Measurements from ENCODE around the gene PHF2. TPM values are rescaled to one million over a fixed set of nuclear protein-coding genes. Genes with fewer than 3 reads are reported as not detected.
A peak's percentile ranks its signal among the peaks of the same experiment; 100 is the strongest.

The PHF2 gene
- total RNA-seq, 1 experiment from 2014 or later = 17.4 TPM

GRCh38 chr9:93577078-93577974 lies 942 bp downstream of the PHF2 start:
- Histone ChIP-seq H3K18ac (ENCODE audit: insufficient read length, low read depth, low read length) (no peak overlapping the region), H2BK12ac (ENCODE audit: insufficient read length, low read depth, low read length) (no peak overlapping the region), H4K8ac (replicated peaks; ENCODE audit: insufficient read length, low read depth, low read length) (no peak overlapping the region), H4K91ac (ENCODE audit: insufficient read length, low read depth, low read length) (no peak overlapping the region), H3K56ac (ENCODE audit: insufficient read length, low read depth, low read length) (no peak overlapping the region), H2BK20ac (ENCODE audit: low read depth, low read length, poor library complexity, severe bottlenecking) (no peak overlapping the region), H3K23ac (ENCODE audit: insufficient read length, low read depth, low read length) (no peak overlapping the region), H2BK15ac (ENCODE audit: low read depth, low read length) (no peak overlapping the region), H4K5ac (ENCODE audit: insufficient read length, low read depth, low read length) (no peak overlapping the region), H3K14ac (ENCODE audit: insufficient read depth, low read length) (0 out of 2 replicates have a peak overlapping the region, but pooled peaks have one; percentile 22), H3K9me3 (ENCODE audit: control insufficient read depth, low read depth, low read length) (no peaks in the 10 kb centered on the region), H3K27me3 (ENCODE audit: insufficient read depth, low read length) (peaks cover 2% of the 10 kb centered on the region; the same call in 1 of the 2 replicates), H3K4ac (ENCODE audit: low read depth, low read length) (no peak overlapping the region), H3T11ph (ENCODE audit: low read length) (no peak overlapping the region), H2AK5ac (ENCODE audit: insufficient read length, low read length) (no peak overlapping the region), H3K4me1 (ENCODE audit: insufficient read depth, low read length) (peaks cover 10% of the 10 kb centered on the region; the same call in 1 of the 2 replicates), H3K79me2 (ENCODE audit: insufficient read depth, low read length) (peaks cover 2% of the 10 kb centered on the region; the same call in 1 of the 2 replicates), H4K20me1 (ENCODE audit: control insufficient read depth, insufficient read depth, insufficient read length) (no peaks in the 10 kb centered on the region), H3K4me2 (ENCODE audit: insufficient read depth, insufficient read length, low read length) (peak overlapping the region; percentile 65), H3K79me1 (ENCODE audit: insufficient read depth, low read depth, low read length, poor library complexity, severe bottlenecking) (no peaks in the 10 kb centered on the region), H3K9ac (ENCODE audit: extremely low read depth, insufficient read length, low read length) (no peak overlapping the region), H3K27ac (ENCODE audit: insufficient read length, low read depth, low read length) (no peak overlapping the region), H2BK120ac (ENCODE audit: low read depth, low read length, poor library complexity, severe bottlenecking) (no peak overlapping the region), H3K23me2 (ENCODE audit: insufficient read length, low read depth, low read length, poor library complexity, severe bottlenecking) (peaks cover 15% of the 10 kb centered on the region), H2AFZ (ENCODE audit: low read length) (no peak overlapping the region), H2BK5ac (ENCODE audit: insufficient read length, low read length) (no peak overlapping the region)
- H3K4me1 Mint-ChIP-seq = peaks cover 37 to 49% of the 10 kb centered on the region in 2 experiments
- H3K27ac Mint-ChIP-seq = no peak overlapping the region
- H3K9me3 Mint-ChIP-seq = no peaks in the 10 kb centered on the region
- peak overlapping the region; percentile 77 to 87 for H3K4me3 Mint-ChIP-seq
- H3K36me3 Mint-ChIP-seq (ENCODE audit: insufficient read depth in 1 of 3, low read depth in 3 of 3) = no peaks in the 10 kb centered on the region; a peak in 1 of 7 replicates
- WGBS (ENCODE audit: extremely low coverage, insufficient read length, low lambda C conversion rate) = no CpG with 5 or more reads among the region's 74 CpGs
- no peak for TF ChIP-seq CTCF (conservative IDR thresholded peaks at IDR 0.05)
- peaks cover 4% of the 10 kb centered on the region for H3K27me3 Mint-ChIP-seq (ENCODE audit: low read depth)
- DNase-seq = no peak

All from H9 (cell line).